ENCODE data around the gene VEZT.
"Not testable (repeated sequence)": the region's sequence is repeated elsewhere in the genome, so short reads cannot be mapped to it uniquely, and the experiment has no call there.

The VEZT gene

DNA sequence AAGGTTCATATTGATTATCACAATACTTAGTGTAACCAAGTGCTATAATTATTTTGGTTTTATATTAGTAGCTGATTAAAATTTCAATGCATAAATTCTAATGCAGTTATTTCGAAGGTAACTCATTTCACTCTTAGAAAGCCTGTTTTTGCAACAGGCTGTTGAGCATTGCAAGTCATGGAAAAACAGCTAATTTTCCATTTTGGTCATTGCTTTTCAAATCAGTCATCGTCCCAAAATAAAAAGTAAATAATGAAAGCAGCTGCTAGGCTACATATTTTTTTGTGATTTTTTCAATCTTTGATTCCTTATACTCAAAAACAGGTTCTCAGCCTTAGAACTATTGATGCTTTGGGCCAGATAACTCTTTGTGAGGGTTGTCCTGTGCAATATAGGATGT, 22.9 kb downstream of the VEZT start:
- Histone ChIP-seq H3K4me2 (ENCODE audit: low read length) (no peak overlapping the region), H2AFZ (no peak overlapping the region), H3K27ac (no peak overlapping the region), H3K4me3 (ENCODE audit: low read depth, low read length) (no peak overlapping the region), H3K4me1 (peaks cover 7% of the 10 kb centered on the region), H3K9ac (no peak overlapping the region), H3K36me3 (ENCODE audit: control insufficient read depth, insufficient read depth, low read length) (no peaks in the 10 kb centered on the region), H3K27me3 (ENCODE audit: control insufficient read depth, insufficient read depth, low read length) (no peaks in the 10 kb centered on the region), H3K79me2 (peaks cover 49% of the 10 kb centered on the region), H3K9me3 (ENCODE audit: control insufficient read depth, low read length) (no peaks in the 10 kb centered on the region)
- TF ChIP-seq CTCF (IDR thresholded peaks at IDR 0.05): no peak

DNA sequence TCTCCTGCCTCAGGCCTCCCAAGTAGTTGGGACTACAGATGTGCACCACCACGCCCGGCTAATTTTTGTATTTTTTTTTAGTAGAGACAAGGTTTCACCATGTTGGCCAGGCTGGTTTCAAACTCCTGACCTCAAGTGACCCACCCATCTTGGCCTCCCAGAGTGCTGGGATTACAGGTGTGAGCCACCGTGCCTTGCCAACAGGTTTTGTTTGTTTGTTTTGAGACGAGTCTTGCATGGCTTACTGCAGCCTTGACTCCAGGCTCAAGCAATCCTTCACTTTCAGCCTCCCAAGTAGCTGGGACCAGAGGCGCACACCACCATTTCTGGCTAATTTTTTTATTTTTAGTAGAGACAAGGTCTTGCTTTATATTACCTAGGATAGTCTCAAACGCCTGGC, 23.5 kb downstream of the VEZT start:
- not testable (repeated sequence) for H3K27ac ChIP-seq; H3K4me2 ChIP-seq (ENCODE audit: low read length); H2AFZ ChIP-seq; H3K27me3 ChIP-seq (ENCODE audit: control insufficient read depth, insufficient read depth, low read length); H3K9ac ChIP-seq; H3K9me3 ChIP-seq (ENCODE audit: control insufficient read depth, low read length); H3K36me3 ChIP-seq (ENCODE audit: control insufficient read depth, insufficient read depth, low read length); H3K4me1 ChIP-seq; H3K4me3 ChIP-seq (ENCODE audit: low read depth, low read length)
- peaks cover 51% of the 10 kb centered on the region for H3K79me2 ChIP-seq

- H3K4me3 ChIP-seq (ENCODE audit: low read depth, low read length): no peak overlapping the region
- no peaks in the 10 kb centered on the region for H3K9me3 ChIP-seq (ENCODE audit: control insufficient read depth, low read length)
- no peak overlapping the region for H3K9ac ChIP-seq
- H3K27ac ChIP-seq: no peak overlapping the region
- no peaks in the 10 kb centered on the region for H3K36me3 ChIP-seq (ENCODE audit: control insufficient read depth, insufficient read depth, low read length)
- no peaks in the 10 kb centered on the region for H3K27me3 ChIP-seq (ENCODE audit: control insufficient read depth, insufficient read depth, low read length)
- no peak overlapping the region for H2AFZ ChIP-seq
- peaks cover 4% of the 10 kb centered on the region for H3K4me1 ChIP-seq
- no peak overlapping the region for H3K4me2 ChIP-seq (ENCODE audit: low read length)
- TF ChIP-seq CTCF (IDR thresholded peaks at IDR 0.05): no peak
- peaks cover 45% of the 10 kb centered on the region for H3K79me2 ChIP-seq
These were observed 24.3 kb downstream of the VEZT start for GRCh38 chr12:95241761-95242506.

DNA sequence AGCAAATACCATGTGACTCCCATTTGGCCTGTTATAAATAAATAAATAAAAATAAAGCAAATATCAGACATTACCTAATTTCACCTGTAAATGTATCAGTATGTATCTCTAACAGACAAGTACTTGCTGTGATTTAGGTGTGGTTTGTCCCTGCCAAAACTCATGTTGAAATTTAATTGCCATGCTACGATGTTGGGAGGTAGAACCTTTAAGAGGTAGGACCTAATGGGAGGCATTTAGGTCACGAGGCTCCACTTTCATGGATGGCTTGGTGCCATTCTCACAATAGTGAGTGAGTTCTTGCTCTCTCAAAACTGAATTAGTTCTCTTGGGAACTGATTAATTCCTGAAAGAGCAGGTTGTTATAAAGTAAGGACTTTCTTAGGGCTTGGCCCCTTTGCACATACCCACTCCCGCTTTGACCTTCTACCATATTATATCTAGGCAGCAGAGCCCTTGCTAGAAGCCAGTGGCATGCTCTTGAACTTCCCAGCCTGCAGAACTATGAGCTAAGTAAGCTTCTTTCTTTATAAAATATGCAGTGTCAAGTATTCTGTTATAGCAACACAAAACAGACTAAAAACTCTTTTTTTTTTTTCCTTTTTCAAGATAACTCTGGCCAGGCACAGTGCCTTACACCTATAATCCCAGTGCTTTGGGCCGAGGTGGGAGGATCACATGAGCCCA, 26.0 kb downstream of the VEZT start:
- Histone ChIP-seq H3K4me3 (ENCODE audit: low read depth, low read length) (no peak overlapping the region), H3K9ac (no peak overlapping the region), H2AFZ (no peak overlapping the region), H3K4me2 (ENCODE audit: low read length) (no peak overlapping the region), H3K4me1 (no peaks in the 10 kb centered on the region), H3K27ac (no peak overlapping the region), H3K27me3 (ENCODE audit: control insufficient read depth, insufficient read depth, low read length) (no peaks in the 10 kb centered on the region), H3K9me3 (ENCODE audit: control insufficient read depth, low read length) (no peaks in the 10 kb centered on the region), H3K36me3 (ENCODE audit: control insufficient read depth, insufficient read depth, low read length) (no peaks in the 10 kb centered on the region), H3K79me2 (peaks cover 37% of the 10 kb centered on the region)
- no peak for TF ChIP-seq CTCF (IDR thresholded peaks at IDR 0.05)

DNA sequence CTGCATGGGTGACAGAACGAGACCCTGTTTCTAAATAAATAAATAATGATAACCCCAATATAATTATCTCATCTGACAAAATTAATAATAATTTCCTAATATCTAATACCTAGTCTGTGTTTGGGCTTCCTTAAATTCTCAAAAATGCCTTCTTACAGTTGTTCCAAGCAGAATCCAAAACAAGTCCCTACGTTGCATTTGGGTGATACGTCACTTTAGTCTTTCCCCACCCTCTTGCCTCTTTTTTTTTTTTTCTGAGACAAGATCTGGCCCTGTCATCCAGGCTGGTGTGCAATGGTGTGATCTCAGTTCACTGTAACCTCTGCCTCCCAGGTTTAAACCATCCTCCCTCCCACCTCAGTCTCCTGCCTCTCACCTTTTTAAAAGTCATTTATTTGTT, 26.7 kb downstream of the VEZT start:
- Histone ChIP-seq H2AFZ (no peak overlapping the region), H3K27ac (no peak overlapping the region), H3K79me2 (peaks cover 36% of the 10 kb centered on the region), H3K4me2 (ENCODE audit: low read length) (no peak overlapping the region), H3K4me1 (no peaks in the 10 kb centered on the region), H3K4me3 (ENCODE audit: low read depth, low read length) (no peak overlapping the region), H3K9ac (no peak overlapping the region), H3K9me3 (ENCODE audit: control insufficient read depth, low read length) (no peaks in the 10 kb centered on the region), H3K27me3 (ENCODE audit: control insufficient read depth, insufficient read depth, low read length) (no peaks in the 10 kb centered on the region), H3K36me3 (ENCODE audit: control insufficient read depth, insufficient read depth, low read length) (no peaks in the 10 kb centered on the region)
- no peak for TF ChIP-seq CTCF (IDR thresholded peaks at IDR 0.05)

All from parathyroid adenoma (tissue), 2 donors.